NCI-H1694 (cell line): ENCODE data around the gene HES3.

Experiments used
- DNase-seq: peaks from one replicate; lab custom pipeline; 2025; lab: John Stamatoyannopoulos, UW

HES3 gene

GRCh38 chr1:6243993-6244392, at the start of gene HES3:
HES3 (plus strand) TSS chr1:6244179; CDS start chr1:6244366, 187 bp downstream.
- DNase-seq, result no peak

- no peak for DNase-seq
Measured at GRCh38 chr1:6197746-6198427, 46.1 kb upstream of the HES3 start.

- DNase-seq, result no peak
Measured at GRCh38 chr1:6198646-6199297, 45.2 kb upstream of the HES3 start.

- DNase-seq, result peak; percentile 98
Measured at GRCh38 chr1:6199298-6200187, 44.4 kb upstream of the HES3 start, which contains the start of gene RPL22. RPL22 (minus strand) TSS chr1:6199595; CDS start chr1:6199573, 22 bp downstream.

- no peak for DNase-seq
Measured at GRCh38 chr1:6200188-6200809, 43.7 kb upstream of the HES3 start.

GRCh38 chr1:6202256-6202655, 41.7 kb upstream of the HES3 start:
- DNase-seq, result no peak

GRCh38 chr1:6205849-6206519, 38.0 kb upstream of the HES3 start, which contains the start of gene RNF207:
RNF207 (plus strand) TSS chr1:6206119; CDS start chr1:6206536, 417 bp downstream.
- DNase-seq, result no peak

- no peak for DNase-seq
Measured at GRCh38 chr1:6206520-6206855, 37.5 kb upstream of the HES3 start.

GRCh38 chr1:6207075-6207885, 36.7 kb upstream of the HES3 start:
- DNase-seq, result no peak

GRCh38 chr1:6207921-6208320, 36.1 kb upstream of the HES3 start:
- no peak for DNase-seq

GRCh38 chr1:6208723-6209660, 35.0 kb upstream of the HES3 start:
- peak; percentile 14 for DNase-seq

- no peak for DNase-seq
Measured at GRCh38 chr1:6209661-6210580, 34.1 kb upstream of the HES3 start.

GRCh38 chr1:6210591-6211355, 33.2 kb upstream of the HES3 start:
- no peak for DNase-seq

- no peak for DNase-seq
Measured at GRCh38 chr1:6211731-6212130, 32.2 kb upstream of the HES3 start.

- no peak for DNase-seq
Measured at GRCh38 chr1:6212193-6212959, 31.6 kb upstream of the HES3 start.

- no peak for DNase-seq
Measured at GRCh38 chr1:6218375-6219164, 25.4 kb upstream of the HES3 start.
